Right atrium auricular region (tissue), 2 donors: ENCODE results near the gene CAPN13. TPM values are rescaled to one million over a fixed set of nuclear protein-coding genes. Genes with fewer than 3 reads are reported as not detected.

Experiments used
- DNase-seq: peaks from one replicate; pipeline ENCODE4 v3.0.0-alpha.2; 2019; ENCODE audit warnings: low spot score
- H3K27ac ChIP-seq, 2 donors: fragments of 200-600 bp; sonication (generic); 1 replicate in 1 of 2; 2 replicates in 1 of 2; pipeline ENCODE4 v1.5.1; 2016 to 2019
- H3K27me3 ChIP-seq, 2 donors: fragments of 200-600 bp; sonication (generic); one replicate each; pipeline versions ENCODE4 v1.5.1 to v1.6.0; 2017 to 2019
- H3K36me3 ChIP-seq: fragments of 200-600 bp; sonication (generic); one replicate; pipeline ENCODE4 v1.5.1; 2016
- H3K4me1 ChIP-seq, 2 donors: fragments of 200-600 bp; sonication (generic); one replicate each; pipeline versions ENCODE4 v1.5.1 to v1.6.0; 2017 to 2019
- H3K4me3 ChIP-seq, 2 donors: fragments of 200-600 bp; sonication (generic); 1 replicate in 1 of 2; 2 replicates in 1 of 2; pipeline ENCODE4 v1.5.1; 2017 to 2019; ENCODE audit warnings: mild to moderate bottlenecking in 1 of 2, moderate library complexity in 1 of 2
- H3K9me3 ChIP-seq, 2 donors: fragments of 200-600 bp; sonication (generic); one replicate each; pipeline ENCODE4 v1.5.1; 2019
- CTCF ChIP-seq, 2 donors: fragments of 200-600 bp; sonication (generic); IDR thresholded peaks; one replicate each; pipeline ENCODE4 v1.5.1; 2019; ENCODE audit warnings: antibody characterized with exemption in 2 of 2
- total RNA-seq, 2 donors: library from RNA; depleted of rRNA; stranded (reverse); fragments of >200 nt; gene quantifications; one replicate each; pipeline ENCODE4 v1.1.0, GENCODE V29; 2016

The CAPN13 gene
- total RNA-seq, 2 donors from 2014 or later, result not detected

- Histone ChIP-seq H3K27ac (no peak overlapping the region), H3K36me3 (no peaks in the 10 kb centered on the region), H3K4me1 (no peaks in the 10 kb centered on the region), H3K4me3 (no peak overlapping the region), H3K9me3 (no peaks in the 10 kb centered on the region), H3K27me3 (no peaks in the 10 kb centered on the region)
- DNase-seq, result peak; percentile 30
- TF ChIP-seq CTCF (IDR thresholded peaks at IDR 0.05), result no peak
These were observed 86.0 kb downstream of the CAPN13 start for GRCh38 chr2:30721241-30721640.

- H3K27me3 ChIP-seq, result no peaks in the 10 kb centered on the region
- H3K9me3 ChIP-seq, result no peaks in the 10 kb centered on the region
- no peak overlapping the region for H3K27ac ChIP-seq
- H3K36me3 ChIP-seq, result no peaks in the 10 kb centered on the region
- no peak overlapping the region for H3K4me3 ChIP-seq
- H3K4me1 ChIP-seq, result no peaks in the 10 kb centered on the region
- TF ChIP-seq CTCF (IDR thresholded peaks at IDR 0.05), result no peak
- DNase-seq, result peak; percentile 48
These were observed 90.1 kb downstream of the CAPN13 start for GRCh38 chr2:30717081-30717650.

GRCh38 chr2:30716123-30716900 is 90.9 kb downstream of the CAPN13 start:
- DNase-seq, result peak; percentile 44
- H3K27ac ChIP-seq, result no peak overlapping the region
- H3K36me3 ChIP-seq, result no peaks in the 10 kb centered on the region
- no peaks in the 10 kb centered on the region for H3K27me3 ChIP-seq
- TF ChIP-seq CTCF (IDR thresholded peaks at IDR 0.05), result no peak
- no peak overlapping the region for H3K4me3 ChIP-seq
- H3K4me1 ChIP-seq, result no peaks in the 10 kb centered on the region
- H3K9me3 ChIP-seq, result no peaks in the 10 kb centered on the region

GRCh38 chr2:30714811-30715709 is 92.2 kb downstream of the CAPN13 start:
- H3K4me3 ChIP-seq, result no peak overlapping the region
- H3K27ac ChIP-seq, result no peak overlapping the region
- DNase-seq, result peak; percentile 49
- H3K9me3 ChIP-seq, result no peaks in the 10 kb centered on the region
- no peak for TF ChIP-seq CTCF (IDR thresholded peaks at IDR 0.05)
- no peaks in the 10 kb centered on the region for H3K36me3 ChIP-seq
- no peaks in the 10 kb centered on the region for H3K4me1 ChIP-seq
- H3K27me3 ChIP-seq, result no peaks in the 10 kb centered on the region

GRCh38 chr2:30713698-30714097 is 93.5 kb downstream of the CAPN13 start:
- peak; percentile 52 for DNase-seq
- H3K9me3 ChIP-seq, result no peaks in the 10 kb centered on the region
- no peak overlapping the region for H3K4me3 ChIP-seq
- H3K4me1 ChIP-seq, result no peaks in the 10 kb centered on the region
- TF ChIP-seq CTCF (IDR thresholded peaks at IDR 0.05), result no peak
- H3K27me3 ChIP-seq, result no peaks in the 10 kb centered on the region
- no peaks in the 10 kb centered on the region for H3K36me3 ChIP-seq
- H3K27ac ChIP-seq, result no peak overlapping the region
